ENCODE measurements around the gene DRG2. TPM values are rescaled to one million over a fixed set of nuclear protein-coding genes. Genes with fewer than 3 reads are reported as not detected.

DRG2 gene
- total RNA-seq, 6 experiments from 2014 or later: 10.4 to 28.8 (median 17.3) TPM

- intact Hi-C loops (cut with DNase I): no loop called here
- no peak overlapping the region for H3K27ac ChIP-seq
- peaks cover 0 to 3% (median 0%) of the 10 kb centered on the region in 4 donors for H3K4me1 ChIP-seq
- H3K9me3 ChIP-seq: no peaks in the 10 kb centered on the region
- ATAC-seq (peak; percentile 2 to 20 (median 12)), DNase-seq (peak in 2 of 3 donors; percentile 50 to 72)
- peaks cover 0 to 20% (median 5%) of the 10 kb centered on the region in 4 donors for H3K36me3 ChIP-seq
- no peak for TF ChIP-seq POLR2A (IDR thresholded peaks at IDR 0.05)
- TF ChIP-seq, protein P1, sequence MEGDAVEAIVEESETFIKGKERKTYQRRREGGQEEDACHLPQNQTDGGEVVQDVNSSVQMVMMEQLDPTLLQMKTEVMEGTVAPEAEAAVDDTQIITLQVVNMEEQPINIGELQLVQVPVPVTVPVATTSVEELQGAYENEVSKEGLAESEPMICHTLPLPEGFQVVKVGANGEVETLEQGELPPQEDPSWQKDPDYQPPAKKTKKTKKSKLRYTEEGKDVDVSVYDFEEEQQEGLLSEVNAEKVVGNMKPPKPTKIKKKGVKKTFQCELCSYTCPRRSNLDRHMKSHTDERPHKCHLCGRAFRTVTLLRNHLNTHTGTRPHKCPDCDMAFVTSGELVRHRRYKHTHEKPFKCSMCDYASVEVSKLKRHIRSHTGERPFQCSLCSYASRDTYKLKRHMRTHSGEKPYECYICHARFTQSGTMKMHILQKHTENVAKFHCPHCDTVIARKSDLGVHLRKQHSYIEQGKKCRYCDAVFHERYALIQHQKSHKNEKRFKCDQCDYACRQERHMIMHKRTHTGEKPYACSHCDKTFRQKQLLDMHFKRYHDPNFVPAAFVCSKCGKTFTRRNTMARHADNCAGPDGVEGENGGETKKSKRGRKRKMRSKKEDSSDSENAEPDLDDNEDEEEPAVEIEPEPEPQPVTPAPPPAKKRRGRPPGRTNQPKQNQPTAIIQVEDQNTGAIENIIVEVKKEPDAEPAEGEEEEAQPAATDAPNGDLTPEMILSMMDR (IDR thresholded peaks at IDR 0.05): no peak
- WGBS (ENCODE audit: insufficient coverage, low coverage, low lambda C conversion rate, missing lambda C conversion rate): 0% methylated on average over 2 of the region's 9 CpGs
- no peak overlapping the region for H3K4me3 ChIP-seq
- H3K27me3 ChIP-seq: no peaks in the 10 kb centered on the region
Measured at GRCh38 chr17:18101828-18102227, 14.1 kb downstream of the DRG2 start.

DNA sequence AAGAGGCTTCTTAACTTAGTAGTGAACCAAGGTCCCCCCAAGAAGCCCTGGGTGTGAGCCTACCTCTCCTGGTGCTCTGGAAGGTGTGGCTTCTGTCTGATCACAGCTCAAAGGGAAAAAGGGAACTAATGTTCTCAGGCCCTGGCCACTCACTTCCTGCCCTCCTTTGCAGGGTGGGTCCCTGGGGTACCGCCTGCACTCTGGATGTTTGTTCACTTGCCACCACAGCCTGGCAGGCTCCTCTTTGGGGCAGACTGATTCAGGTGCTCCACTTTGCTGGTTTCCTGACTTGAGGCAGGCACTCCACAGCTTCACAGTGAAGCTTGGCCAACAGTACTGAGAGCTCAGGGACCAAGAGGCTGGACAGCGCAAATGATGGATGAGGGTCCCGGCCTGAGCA, 14.9 kb downstream of the DRG2 start:
- no peaks in the 10 kb centered on the region for H3K9me3 ChIP-seq
- ATAC-seq (no peak), DNase-seq (no peak)
- no peak for TF ChIP-seq POLR2A (IDR thresholded peaks at IDR 0.05)
- TF ChIP-seq, protein P1 (IDR thresholded peaks at IDR 0.05): no peak
- H3K4me1 ChIP-seq: peaks cover 0 to 3% (median 0%) of the 10 kb centered on the region in 4 donors
- H3K27me3 ChIP-seq: no peaks in the 10 kb centered on the region
- WGBS (ENCODE audit: insufficient coverage, low coverage, low lambda C conversion rate, missing lambda C conversion rate): no CpG with 5 or more reads among the region's 3 CpGs
- H3K4me3 ChIP-seq: no peak overlapping the region
- intact Hi-C loops (cut with DNase I): no loop called here
- no peak overlapping the region for H3K27ac ChIP-seq
- H3K36me3 ChIP-seq: peaks cover 0 to 27% (median 7%) of the 10 kb centered on the region in 4 donors

GRCh38 chr17:18105027-18105426, 17.3 kb downstream of the DRG2 start:
- peaks cover 0 to 3% (median 0%) of the 10 kb centered on the region in 4 donors for H3K4me1 ChIP-seq
- no CpG with 5 or more reads among the region's 3 CpGs for WGBS (ENCODE audit: insufficient coverage, low coverage, low lambda C conversion rate, missing lambda C conversion rate)
- intact Hi-C loops (cut with DNase I): no loop called here
- peak in 1 of 3 donors; percentile 56 for DNase-seq
- H3K27ac ChIP-seq: no peak overlapping the region
- TF ChIP-seq POLR2A (IDR thresholded peaks at IDR 0.05): no peak
- TF ChIP-seq, protein P1 (IDR thresholded peaks at IDR 0.05): no peak
- peak in 3 of 4 donors; percentile 1 to 21 (median 2) for ATAC-seq
- peaks cover 0 to 23% (median 7%) of the 10 kb centered on the region in 4 donors for H3K36me3 ChIP-seq
- no peaks in the 10 kb centered on the region for H3K9me3 ChIP-seq
- no peaks in the 10 kb centered on the region for H3K27me3 ChIP-seq
- H3K4me3 ChIP-seq: no peak overlapping the region

DNA sequence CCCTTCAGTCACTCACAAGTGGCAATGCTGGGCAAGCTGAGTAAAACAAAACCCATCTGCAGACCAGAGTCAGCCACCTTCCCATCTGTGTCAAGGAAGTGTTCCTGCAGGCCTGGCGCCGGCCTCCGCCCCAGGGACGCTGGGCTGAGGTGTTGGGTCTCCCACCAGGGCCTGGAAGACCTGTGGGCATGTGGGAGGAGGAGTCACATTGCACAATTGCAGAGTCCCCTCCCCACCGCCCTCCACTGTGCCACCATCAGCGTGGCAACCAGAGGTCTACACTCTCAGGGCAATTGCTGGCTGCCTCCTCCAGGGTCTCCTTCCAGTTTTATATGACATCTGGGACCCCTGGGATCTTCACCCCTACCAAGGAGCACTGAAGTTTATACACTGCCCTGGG, 17.8 kb downstream of the DRG2 start:
- Histone ChIP-seq H3K27me3 (no peaks in the 10 kb centered on the region), H3K27ac (no peak overlapping the region), H3K4me1 (peaks cover 0 to 6% (median under 1%) of the 10 kb centered on the region in 4 donors), H3K36me3 (peaks cover 0 to 23% (median 4%) of the 10 kb centered on the region in 4 donors), H3K4me3 (no peak overlapping the region), H3K9me3 (no peaks in the 10 kb centered on the region)
- ATAC-seq: no peak
- TF ChIP-seq, protein P1 (IDR thresholded peaks at IDR 0.05): no peak
- TF ChIP-seq POLR2A (IDR thresholded peaks at IDR 0.05): no peak
- peak in 1 of 3 donors; percentile 50 for DNase-seq
- WGBS (ENCODE audit: insufficient coverage, low coverage, low lambda C conversion rate, missing lambda C conversion rate): 0% methylated on average over 1 of the region's 6 CpGs
- intact Hi-C loops (cut with DNase I): no loop called here
